GM19467 (cell line): ENCODE results near the gene GCA.

Experiments
- ATAC-seq: cut with Tn5 transposase; IDR thresholded peaks from one replicate; pipeline ENCODE4 v1.9.1; 2021; ENCODE audit warnings: mild to moderate bottlenecking, moderate library complexity; ENCODE audit not compliant: unreplicated experiment

The GCA gene, protein sequence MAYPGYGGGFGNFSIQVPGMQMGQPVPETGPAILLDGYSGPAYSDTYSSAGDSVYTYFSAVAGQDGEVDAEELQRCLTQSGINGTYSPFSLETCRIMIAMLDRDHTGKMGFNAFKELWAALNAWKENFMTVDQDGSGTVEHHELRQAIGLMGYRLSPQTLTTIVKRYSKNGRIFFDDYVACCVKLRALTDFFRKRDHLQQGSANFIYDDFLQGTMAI

DNA sequence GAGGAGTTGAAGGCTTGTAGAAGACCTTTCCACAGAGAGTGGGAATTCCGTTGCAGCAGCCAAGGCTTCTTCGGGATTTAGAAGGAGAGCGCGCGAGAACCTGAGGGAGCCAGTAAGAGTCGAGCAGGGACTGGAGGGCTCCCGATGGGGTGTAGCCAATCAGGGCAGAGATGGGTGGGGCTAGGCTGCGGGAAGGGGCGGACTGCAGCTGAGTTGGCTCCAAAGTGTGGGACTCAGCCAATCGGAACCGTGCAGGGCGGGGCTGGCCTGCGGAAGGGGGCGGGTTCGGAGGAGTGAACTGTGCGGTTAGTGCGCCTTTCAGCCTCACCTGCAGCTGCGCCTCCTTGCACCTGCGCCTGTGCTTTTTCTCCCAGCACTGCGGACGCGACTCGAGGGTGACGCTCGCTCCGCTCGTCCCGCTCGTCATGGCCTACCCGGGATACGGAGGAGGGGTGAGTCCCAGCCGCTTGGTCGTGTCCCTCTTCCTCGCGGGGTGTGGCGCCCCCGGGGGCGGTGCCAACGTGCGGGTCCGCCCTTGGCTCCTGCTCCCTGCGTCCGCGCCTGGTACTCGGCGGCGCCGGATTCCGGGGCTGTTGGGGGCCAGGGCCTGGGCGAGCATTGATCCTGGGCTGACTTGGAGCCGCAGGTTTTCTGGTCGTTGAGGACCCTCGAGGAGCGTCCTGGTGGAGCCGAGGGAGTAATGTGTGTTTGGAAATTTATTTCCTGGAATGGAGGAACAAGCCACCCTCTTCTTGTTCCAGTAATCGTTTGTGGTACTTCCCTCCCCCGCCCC lies at the start of gene GCA:
Gene GCA (plus strand): TSS at position 309 of the 793 bp plus-strand sequence. CDS start 117 bp downstream, at position 426.
- ATAC-seq, result peak; percentile 99

DNA sequence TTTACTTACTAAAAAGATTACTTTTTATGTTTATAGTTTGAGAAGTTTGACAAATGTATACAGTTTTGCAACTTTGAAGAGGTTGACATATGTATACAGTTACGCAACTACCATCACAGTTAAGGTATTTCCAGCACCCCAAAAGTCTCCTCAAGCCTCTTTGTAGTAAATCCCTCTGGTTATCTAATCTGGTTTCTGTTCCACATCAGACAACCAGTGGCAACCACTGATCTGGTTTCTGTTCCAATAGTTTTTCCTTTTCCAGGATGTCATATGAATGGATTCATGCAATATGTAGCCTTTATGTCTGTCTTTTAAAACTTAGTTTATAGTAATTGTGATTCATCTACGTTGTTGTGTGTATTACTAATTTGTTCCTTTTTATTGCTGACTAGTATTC lies 48.9 kb upstream of the GCA start:
- no peak for ATAC-seq

- ATAC-seq, result peak; percentile 38
Observed at GRCh38 chr2:162297925-162298552, 45.9 kb upstream of the GCA start.

DNA sequence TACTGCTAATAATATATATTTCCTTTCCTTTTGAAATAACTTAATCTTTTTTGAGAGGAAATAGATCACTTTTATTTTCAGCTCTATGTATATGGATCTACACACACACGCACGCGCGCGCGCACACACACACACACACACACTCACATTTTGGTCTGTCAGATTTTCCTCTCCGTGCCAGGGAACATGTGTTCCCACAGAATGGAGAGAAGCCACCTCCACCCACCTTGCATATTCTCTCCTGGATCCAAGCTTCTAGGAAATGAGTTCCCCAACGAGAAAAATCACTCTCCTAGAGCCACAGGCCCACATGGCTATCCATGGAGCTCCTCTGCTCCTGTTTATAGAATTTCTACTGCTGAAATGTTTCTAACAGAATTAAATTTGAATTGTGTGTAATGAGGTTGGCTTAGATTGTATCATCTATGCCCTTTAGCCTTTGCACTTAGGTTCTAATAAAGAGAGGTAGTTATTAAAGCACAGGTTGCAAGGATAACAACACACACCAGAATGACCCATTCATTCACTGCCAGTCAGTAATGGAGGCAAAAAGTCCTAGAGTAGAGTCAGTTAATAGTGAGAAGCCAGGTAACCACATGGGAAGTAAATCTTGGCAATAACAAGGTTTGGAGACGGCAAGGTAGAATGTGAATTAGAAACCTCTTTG lies 45.1 kb upstream of the GCA start:
- ATAC-seq, result no peak

GRCh38 chr2:162300266-162300665 lies 43.7 kb upstream of the GCA start:
- no peak for ATAC-seq

GRCh38 chr2:162301151-162301804 lies 42.7 kb upstream of the GCA start:
- no peak for ATAC-seq

DNA sequence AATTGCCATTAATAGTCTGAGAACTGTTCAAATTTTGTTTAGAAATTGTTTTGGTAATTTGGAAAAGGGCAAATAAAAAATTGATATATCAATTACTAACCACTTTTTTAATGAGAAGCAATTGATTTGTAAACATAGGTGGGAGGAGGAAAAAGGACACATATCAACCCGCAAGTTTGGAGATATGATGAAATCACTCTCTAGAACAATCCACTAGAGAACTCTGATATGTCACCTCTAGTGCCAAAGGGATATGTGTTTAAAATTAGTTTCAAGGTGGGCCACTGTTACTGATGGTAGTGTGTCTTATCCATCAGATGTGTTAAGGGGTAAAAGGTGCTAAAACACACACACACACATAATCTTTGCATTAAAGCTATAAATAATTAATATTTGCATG lies 42.1 kb upstream of the GCA start:
- ATAC-seq, result no peak

DNA sequence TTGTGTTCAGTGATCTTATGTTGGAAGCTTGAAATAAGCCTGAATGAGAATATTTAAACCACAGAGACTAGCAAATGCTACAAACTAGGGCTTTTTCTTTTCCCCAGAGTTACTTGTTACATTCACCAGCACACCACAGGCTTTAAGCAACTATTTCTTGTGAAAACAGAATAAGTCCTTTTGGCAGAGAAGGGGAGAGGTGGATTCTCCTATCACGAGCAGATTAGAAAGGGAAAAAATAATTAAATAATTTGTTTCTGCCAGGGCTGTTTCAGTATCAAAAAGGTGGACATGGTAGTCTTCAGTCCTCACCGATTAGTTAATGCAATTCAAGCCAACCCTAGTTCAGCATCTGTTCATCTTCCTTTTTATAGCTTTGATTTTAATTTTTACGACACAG lies 38.0 kb upstream of the GCA start:
- ATAC-seq, result no peak

GRCh38 chr2:162308747-162309503 lies 35.0 kb upstream of the GCA start:
- ATAC-seq, result peak; percentile 52

GRCh38 chr2:162312853-162313252 lies 31.1 kb upstream of the GCA start:
- no peak for ATAC-seq

DNA sequence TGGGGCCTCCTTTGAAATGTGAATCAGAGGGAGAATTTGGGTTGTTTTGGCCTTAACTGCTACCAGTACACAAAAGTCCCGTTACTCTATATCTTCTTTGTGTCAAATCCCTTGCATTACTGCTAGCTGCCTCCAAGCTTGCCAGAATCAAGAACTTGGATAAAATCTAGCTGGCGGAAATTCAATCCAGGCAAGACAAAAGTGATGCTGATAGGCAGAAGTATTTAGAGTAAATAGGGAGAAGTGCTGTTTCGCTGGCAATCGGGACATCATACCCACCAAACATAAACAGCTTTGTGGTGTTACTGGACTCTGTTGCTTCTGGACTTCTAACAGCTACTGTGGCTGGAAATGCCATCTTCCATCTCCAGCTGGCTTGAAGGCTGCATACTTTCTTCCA lies 28.0 kb upstream of the GCA start:
- ATAC-seq, result no peak

DNA sequence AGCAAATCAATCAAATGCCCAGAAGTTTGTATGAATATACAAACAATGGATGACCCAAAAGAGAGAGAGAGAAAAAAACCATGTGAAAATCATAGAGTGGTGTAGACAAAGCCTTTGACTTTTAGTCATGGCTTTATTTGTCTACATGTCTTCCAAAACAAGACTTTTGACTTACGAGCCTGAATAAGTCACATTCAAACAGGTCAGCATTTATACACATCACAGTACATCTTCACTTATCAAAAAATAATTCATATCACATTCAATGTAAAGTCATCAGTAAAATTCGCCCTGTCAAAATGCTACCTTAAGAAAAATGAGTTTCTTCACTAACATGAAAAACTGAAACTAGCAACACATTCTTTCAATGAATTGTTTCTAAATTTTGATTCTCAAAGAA lies 27.3 kb upstream of the GCA start:
- no peak for ATAC-seq

DNA sequence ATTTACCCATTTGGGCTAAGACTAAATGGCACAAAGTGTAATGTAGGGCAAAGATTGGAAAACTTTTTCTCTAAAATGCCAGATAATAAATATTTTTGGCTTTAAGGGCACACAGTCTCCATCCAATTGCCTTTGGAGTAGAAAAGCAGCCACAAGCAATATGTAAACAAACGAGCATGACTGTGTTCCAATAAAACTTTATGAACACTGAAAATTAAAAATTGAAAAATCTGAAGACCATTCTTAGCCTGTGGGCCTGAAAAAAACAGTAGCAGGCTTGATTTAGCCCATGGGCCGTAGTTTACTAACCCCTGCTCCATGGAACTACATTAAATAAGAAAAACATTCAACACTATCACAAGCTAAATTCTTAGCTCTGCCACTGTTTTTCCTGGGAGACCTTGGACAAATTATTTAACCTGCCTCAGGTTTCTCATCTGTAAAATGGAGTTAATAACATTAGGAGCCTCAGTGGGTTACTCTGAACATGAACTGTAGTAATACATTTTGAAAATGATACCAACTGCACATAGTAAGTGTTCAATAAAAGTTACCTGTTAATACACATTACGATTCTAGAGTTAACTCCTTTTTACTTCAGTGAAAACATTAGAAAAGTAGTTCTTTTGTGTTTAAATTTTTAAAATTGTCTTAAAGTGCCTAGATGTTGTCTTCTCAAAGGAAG lies 26.7 kb upstream of the GCA start:
- no peak for ATAC-seq

GRCh38 chr2:162317861-162318327 lies 26.0 kb upstream of the GCA start:
- ATAC-seq, result peak; percentile 7

GRCh38 chr2:162318328-162319180 lies 25.4 kb upstream of the GCA start, which contains the start of gene IFIH1:
Gene IFIH1, minus strand, starts transcription at chr2:162318684. Its CDS starts 377 bp downstream, at chr2:162318307.
- peak; percentile 84 for ATAC-seq

DNA sequence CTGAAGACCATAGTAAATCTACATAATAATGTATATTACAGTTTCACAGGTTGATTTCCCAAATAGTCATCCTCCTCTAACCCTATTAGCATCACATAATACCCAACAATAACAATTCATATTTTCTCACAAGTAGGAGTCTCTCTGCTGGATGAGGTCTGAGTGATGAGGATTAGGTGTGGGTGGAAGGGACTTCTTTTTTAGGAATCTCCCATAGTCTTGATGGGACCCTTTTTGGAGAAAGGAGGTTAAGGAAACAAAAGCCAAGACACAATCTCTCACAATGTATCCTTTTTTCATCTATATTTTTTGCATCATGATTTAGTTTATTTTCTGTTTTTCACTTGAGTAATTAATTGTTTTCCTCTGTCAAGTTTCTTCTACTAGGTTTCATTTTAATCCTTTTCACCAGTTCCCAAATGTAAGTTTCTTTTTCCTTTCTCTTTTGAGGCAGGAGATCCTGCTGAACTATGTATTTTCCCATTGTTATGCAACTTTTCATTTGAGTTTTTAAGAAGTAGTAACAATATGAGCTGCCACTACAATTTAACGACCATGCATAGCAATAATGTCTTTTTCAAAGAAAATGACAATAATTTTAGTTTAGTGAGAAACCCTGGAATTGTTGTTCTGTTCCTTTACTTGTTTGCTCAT lies 22.9 kb upstream of the GCA start:
- ATAC-seq, result no peak

DNA sequence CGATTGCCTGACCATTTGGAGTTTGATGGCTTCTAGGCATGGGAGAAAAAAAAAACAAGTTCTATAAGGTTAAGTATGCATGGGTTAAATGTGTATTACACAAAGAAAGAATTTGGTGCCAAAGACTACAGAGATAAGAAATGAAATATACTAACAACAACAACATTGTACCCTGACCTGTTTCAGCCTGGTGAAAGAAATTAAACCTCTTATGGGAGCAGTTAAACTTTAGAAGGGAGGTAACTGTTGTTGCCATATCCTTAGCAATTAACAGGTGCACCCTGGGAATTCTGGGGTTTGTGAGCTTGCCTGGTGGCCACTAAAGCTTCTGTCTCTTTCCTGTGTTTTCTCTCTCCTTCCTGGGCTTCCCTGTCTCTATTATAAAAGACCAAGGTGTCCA lies 19.0 kb upstream of the GCA start:
- ATAC-seq, result no peak

DNA sequence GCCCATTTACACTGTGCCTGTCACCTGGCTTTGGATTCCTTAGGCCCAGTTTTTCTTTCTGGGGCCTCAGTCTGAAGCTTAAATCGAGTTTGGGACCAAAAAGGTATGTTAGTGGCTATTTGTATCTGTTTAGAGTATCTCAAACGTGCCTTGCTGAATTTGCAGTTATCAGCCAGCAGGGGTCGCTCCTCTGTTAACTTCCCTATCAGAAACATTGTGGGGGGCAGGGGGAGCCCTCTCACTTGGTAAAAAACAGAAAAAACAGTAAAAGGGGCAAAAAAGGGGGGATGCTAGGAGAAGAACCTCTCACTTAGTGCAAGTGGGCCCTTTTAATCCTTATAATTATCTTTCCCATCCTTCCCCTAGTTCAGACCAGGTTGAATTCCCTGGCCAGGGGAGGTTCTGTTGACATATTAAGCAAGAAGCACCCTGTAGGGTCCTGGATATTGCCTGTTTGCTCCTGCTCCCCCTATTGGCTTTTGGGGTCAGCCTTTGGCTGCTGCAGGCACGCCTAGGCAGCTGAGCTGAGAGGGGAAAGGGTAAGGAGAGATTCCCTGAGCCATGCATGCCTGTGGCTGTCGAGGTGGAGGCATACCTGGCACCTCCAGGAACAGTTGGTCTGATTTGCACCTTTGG lies 16.7 kb upstream of the GCA start:
- ATAC-seq, result no peak
